Measurements from ENCODE around the gene ZNF584.

Gene ZNF584

GRCh38 chr19:58385891-58386575 is 22.4 kb upstream of the ZNF584 start:
- in situ Hi-C loops (cut with MboI; ENCODE audit: low sequenced_read_pairs), result no loop called here

DNA sequence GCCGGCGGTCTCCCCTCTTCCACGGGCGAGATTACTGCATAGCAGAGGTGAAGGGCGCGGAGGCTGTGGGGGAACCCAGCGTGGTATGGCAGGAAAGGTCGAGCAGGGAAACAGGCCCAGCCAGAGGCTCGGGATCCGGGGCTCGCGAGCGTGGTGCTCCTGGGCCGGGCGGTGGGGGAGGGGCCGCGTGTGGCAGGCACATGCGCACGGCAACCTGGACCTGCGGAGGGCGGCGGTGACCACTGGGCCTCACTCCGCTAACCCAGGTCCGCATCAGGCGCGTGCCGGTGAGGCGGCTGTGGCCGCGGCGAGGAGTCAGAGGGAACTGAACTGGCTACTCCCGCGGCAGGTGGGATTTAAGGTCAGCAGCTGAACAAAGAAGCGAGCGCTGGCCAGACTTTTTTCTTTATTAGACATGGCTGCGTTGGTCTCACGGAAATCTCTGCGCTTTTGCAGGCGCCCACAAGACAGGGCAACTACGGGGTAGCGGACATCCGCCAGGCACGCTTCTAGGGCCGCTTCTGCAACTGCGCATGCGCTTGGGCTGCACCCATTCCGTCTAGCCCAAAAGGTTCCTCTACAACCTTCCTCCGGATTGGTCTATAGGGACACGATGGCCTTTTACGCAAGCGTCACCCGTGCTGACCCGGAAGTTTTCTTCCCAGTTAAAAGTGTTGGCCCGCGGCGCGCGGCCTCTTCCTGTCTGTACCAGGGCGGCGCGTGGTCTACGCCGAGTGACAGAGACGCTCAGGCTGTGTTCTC is 21.7 kb upstream of the ZNF584 start, which contains the start of gene RPS5:
RPS5 (plus strand) TSS at position 694 of the 762 bp plus-strand sequence. CDS start 869 bp downstream, outside the sequence.
- in situ Hi-C loops (cut with MboI; ENCODE audit: low sequenced_read_pairs), result no loop called here

GRCh38 chr19:58387338-58388174 is 20.9 kb upstream of the ZNF584 start:
- in situ Hi-C loops (cut with MboI; ENCODE audit: low sequenced_read_pairs), result no loop called here

DNA sequence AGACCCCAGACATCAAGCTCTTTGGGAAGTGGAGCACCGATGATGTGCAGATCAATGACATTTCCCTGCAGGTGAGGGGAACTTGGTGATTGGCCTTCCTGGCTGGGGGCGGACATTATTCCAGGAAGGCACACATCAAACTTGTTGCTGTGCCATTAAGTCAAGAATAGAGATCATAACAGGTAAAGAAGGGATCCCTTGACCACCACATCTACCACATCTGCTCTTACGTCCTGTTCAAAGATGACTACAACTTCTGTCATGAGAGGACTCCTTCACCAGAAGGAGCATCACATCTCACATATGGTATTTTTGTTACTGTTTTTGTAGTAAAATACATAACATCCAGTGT is 20.3 kb upstream of the ZNF584 start:
- in situ Hi-C loops (cut with MboI; ENCODE audit: low sequenced_read_pairs), result no loop called here

- in situ Hi-C loops (cut with MboI; ENCODE audit: low sequenced_read_pairs), result no loop called here
These were observed 15.3 kb upstream of the ZNF584 start for GRCh38 chr19:58392945-58393724.

DNA sequence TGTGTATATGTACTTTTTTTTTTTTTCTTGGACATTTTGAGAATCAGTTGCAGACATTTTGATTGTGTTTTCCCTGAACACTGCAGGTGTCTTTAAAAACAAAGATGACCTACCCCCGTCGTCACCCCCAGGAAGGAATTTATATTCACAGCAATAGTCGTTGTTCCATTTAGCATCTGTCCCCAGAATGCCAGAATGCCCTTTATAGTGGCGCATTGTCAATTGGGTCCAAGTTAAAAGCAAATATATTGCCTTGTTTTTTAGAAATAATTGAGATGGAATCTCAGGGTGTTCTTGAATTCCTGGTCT is 14.8 kb upstream of the ZNF584 start:
- in situ Hi-C loops (cut with MboI; ENCODE audit: low sequenced_read_pairs), result no loop called here

DNA sequence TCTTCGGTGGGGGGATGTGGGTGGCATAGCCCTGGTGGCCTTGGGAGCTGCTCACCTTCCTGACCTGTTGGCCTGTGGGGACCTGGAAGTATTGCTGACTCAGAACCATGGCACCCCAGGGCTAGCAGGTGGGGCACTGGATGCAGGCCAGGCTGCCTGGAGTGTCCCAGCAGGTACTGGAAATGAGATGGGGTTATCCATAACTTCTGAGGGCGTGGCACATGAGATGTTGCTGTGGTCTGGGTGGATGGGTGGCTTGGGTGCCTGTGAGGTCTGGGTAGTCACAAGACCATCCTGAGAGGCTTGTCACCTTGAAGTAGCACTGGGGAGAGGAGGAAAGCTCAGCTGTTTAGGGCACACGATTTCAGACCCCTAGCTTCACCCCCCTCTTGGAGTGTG is 13.6 kb upstream of the ZNF584 start:
- in situ Hi-C loops (cut with MboI; ENCODE audit: low sequenced_read_pairs), result no loop called here

DNA sequence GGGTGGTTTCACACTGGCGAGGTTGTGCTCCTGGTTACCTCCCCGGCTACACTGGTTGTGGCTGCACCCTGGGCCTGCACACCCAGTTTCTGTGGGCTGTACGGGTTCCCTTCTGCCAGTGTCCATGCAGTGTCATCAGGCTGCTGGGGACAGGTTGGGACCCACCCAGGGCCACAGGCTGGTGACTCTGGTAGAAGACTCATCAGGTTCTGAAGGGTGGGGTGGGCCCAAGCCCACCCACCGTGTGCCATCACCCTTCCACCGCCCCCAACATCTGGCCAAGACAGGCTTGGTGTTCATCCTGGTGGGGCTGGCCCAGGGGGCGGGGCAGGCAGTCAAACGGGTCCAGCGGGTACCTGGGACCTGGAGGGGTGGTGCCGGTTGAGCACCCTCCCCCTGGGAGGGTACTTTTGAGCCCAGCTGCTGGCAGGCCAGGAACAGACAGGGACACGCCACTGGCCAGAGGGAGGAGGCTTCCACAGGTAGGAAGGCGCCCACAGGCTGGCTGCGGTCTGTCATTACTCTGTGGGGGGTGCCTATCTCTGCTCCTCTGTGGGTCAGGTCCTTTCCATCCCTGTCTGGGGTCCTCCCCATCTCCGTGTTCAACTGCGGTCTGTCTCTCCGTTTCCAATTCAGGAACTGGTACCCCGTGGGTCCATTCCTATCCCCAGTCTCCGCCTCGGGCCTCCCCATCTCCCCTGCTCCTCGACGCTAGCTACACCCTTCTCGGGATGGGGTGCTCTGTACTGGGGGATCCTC is 13.1 kb upstream of the ZNF584 start, which contains the start of gene RNF225:
RNF225 (plus strand) TSS at position 437 of the 759 bp plus-strand sequence. CDS start 434 bp downstream, outside the sequence.
- in situ Hi-C loops (cut with MboI; ENCODE audit: low sequenced_read_pairs), result no loop called here

DNA sequence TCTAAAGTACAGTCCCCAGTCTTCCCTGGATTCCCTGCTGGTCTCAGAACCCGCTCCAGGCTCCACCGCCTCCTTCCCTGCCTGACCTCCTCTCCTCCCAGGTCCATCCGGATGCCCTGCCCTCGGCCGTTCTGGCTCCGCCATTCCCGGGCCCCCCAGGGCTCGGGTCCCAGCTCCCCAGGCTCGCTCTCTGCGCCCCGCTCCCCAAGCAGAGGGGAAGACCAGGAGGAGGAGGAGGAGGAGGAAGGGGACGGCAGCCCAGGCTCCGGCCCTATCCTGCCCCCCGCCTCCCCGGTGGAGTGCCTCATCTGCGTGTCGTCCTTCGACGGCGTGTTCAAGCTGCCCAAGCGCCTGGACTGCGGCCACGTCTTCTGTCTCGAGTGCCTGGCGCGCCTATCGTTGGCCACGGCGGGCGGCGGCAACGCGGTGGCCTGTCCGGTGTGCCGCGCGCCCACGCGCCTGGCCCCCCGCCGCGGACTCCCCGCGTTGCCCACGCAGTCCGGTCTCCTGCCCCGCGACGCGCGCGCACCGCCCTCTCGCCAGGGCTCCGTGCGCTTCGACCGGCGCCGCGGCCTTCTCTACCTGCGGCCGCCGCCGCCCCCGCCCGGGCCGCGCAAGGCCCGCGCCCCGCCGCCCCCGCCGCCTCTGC is 12.3 kb upstream of the ZNF584 start:
- in situ Hi-C loops (cut with MboI; ENCODE audit: low sequenced_read_pairs), result no loop called here

GRCh38 chr19:58396691-58397532 is 11.5 kb upstream of the ZNF584 start:
- in situ Hi-C loops (cut with MboI; ENCODE audit: low sequenced_read_pairs), result no loop called here

DNA sequence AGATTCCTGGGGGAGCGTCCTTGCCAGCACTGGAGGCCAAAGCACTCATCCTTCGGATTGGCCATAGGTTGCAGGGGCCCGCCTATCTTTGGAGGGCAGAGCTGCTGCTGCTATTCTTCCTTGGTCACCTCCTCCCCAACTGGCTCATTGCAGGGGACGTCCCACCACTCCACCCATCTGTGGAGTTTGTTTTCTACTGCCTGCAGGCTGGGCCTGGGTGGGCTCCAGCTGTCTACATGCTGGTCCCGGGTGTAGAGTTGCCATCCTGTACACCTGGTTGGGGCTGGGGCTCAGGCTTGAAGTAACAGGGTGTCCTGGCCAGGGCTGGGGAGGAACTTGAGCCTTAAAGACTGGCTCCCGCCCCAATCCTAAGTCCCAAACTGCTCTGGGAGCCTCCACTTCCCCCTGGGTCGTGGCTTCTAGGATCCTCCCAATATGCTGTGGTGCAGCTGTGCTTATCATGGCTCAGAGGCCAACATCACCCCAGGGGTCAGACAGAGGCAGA is 10.9 kb upstream of the ZNF584 start:
- in situ Hi-C loops (cut with MboI; ENCODE audit: low sequenced_read_pairs), result no loop called here

GRCh38 chr19:58398087-58398486 is 10.4 kb upstream of the ZNF584 start:
- in situ Hi-C loops (cut with MboI; ENCODE audit: low sequenced_read_pairs), result no loop called here

- in situ Hi-C loops (cut with MboI; ENCODE audit: low sequenced_read_pairs), result no loop called here
These were observed 9.9 kb upstream of the ZNF584 start for GRCh38 chr19:58398545-58398944.

DNA sequence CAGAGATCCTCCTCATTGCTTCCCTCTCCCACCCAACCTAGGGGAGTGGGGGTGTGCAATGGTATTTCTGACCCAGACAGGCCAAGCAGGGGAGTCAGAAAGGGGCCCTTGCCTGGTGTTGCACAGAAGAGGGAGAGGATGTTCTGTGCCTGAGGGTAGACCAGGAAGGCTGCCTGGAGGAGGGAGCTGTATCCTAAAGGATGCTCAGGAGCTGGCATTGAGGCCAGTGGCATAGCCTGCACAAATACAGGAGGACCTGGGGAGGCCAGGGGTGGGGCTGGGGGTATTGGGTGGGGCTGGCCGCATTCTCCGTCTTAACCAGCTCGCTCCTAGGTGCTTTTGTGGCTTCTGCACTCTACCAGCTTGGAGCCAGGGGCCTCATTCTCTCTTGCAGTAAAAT is 8.5 kb upstream of the ZNF584 start:
- in situ Hi-C loops (cut with MboI; ENCODE audit: low sequenced_read_pairs), result no loop called here

DNA sequence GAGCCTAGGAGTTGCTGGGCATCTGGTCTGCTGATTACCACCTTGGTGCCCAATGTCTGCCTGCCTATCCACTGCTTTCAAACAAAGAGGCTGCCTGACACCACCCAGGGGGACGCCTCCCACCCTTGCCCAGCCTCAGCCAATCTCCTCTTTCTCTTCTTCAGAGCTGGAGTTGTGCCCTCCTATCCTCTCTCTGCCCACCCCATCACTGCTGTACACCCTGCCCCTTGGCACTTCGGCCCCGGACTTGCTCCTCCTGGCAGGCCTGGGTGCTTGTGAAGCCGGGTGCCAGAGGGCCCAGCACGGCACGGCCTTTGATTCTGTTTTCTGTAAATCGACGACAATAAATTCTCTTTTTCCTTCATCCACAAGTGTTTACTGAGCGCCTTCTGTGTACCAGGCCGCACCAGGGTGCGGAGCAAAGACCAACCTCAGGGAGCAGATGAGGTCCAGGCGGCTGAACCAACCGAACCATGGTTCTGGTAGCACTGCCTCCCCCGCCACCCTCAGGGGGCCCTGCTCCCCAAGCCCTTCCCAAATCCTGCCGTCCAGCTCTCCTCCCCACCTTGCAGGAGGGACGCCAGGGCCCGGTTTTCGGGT is 8.0 kb upstream of the ZNF584 start:
- in situ Hi-C loops (cut with MboI; ENCODE audit: low sequenced_read_pairs), result no loop called here

DNA sequence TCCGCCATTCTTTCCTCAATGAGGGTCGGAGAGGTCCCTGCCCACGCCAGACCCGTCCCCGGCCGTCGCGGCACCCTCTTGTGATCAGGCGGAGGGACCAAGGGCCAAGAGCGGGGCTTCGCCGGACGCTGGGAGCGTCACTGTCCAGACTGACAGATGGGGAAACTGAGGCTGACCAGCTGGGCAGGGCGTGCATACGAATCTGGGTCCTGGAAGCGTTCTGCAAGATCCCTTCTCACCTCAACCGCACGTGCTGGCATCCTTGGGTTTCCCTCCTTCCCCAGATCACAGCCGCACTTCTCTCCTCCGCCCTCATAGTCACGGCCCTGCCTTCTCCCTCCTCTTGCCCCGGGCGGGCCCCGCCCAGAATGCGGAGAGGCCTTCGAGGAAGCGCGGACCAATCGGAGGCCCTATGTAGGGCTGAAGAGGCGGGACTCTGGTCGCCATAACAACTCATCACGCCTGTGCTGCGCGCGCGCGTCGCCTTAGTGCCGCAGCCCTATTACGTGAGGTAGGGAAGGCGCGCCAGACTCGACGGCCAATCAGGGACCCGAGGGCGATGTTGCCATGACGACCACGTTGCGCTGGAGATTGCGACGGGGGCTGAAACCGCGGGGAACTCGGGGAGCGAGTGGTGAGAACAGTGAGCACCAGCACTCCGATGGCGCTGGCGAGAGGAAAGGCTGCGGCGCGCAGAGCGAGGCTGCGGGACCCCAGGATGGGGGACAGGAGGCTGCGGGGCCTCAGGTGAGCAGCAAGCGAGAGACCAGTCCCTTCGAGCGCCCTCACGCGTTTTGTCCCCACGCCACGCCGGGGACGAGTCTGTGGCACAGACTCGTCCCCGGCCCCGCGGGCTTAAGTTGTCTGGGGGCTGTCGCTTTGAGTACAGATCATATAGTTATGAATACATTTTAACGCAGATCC is 7.3 kb upstream of the ZNF584 start:
- in situ Hi-C loops (cut with MboI; ENCODE audit: low sequenced_read_pairs), result no loop called here

DNA sequence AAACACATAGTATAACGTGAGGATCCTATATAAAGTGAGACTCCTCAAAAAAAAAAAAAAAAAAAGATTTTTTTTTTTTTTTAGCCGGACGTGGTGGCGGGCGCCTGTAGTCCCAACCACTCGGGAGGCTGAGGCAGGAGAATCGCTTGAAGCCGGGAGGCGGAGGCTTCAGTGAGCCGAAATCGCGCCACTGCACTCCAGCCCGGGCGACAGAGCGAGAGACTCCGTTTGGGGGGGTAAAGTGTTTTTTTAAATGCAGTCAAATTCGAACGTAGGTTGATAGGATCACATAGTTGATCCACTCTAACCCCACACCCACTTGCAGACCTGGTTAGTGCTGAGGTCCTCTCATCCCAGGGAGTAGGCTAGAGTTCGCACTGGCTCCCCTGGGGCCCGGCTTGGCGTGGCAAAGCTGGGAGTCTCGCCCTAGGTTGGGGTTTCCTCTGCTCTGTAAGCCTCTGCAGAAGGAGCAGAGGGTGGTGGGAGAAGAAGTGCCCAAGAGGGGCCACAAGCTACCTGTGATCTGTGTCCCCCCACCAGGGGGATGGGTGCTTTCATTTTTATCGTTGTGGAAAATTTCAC is 6.5 kb upstream of the ZNF584 start:
- in situ Hi-C loops (cut with MboI; ENCODE audit: low sequenced_read_pairs), result no loop called here
